ENCODE data around the gene DDOST. TPM values are rescaled to one million over a fixed set of nuclear protein-coding genes. Genes with fewer than 3 reads are reported as not detected.

DDOST gene
- total and polyA plus RNA-seq, 2 experiments from 2014 or later, result 151 to 270 TPM

DNA sequence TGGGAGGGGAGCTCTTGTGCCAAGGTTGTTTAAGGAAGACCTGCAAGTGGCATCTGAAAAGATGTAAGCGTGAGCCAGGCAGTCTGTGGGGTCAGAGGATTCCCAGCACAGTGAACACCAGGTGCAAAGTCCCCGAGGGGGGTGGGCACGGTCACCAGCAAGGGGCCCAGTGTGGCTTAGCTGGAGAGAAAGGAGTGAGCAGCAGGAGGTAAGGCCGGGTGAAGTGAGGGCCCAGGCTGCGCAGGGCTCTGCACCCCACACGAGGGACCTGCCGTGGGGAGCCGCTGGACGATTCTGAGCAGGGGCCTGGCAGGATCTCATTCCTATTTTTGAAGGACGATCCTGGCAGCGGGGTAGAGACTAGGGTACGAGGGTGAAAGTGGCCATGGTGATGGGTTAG, 4.1 kb downstream of the DDOST start:
- Histone ChIP-seq H3K9me2 (ENCODE audit: insufficient read depth) (no peaks in the 10 kb centered on the region), H3K27me3 (ENCODE audit: insufficient read depth) (no peaks in the 10 kb centered on the region), H3F3A (replicated peaks; ENCODE audit: low read depth) (0 out of 2 replicates have a peak, but pooled peaks cover 18% of the 10 kb centered on the region), H2AFZ (no peak overlapping the region), H4K20me1 (replicated peaks; ENCODE audit: insufficient read depth) (peaks cover 23% of the 10 kb centered on the region), H3K4me1 (ENCODE audit: insufficient read depth) (peaks cover 9% of the 10 kb centered on the region), H3K79me2 (replicated peaks; ENCODE audit: insufficient read depth) (peaks cover 50% of the 10 kb centered on the region), H3K36me3 (ENCODE audit: insufficient read depth) (peaks cover 23% of the 10 kb centered on the region; the same call in 1 of the 2 replicates), H3K4me3 (no peak overlapping the region), H3K27ac (ENCODE audit: low read depth) (no peak overlapping the region), H3K4me2 (no peak overlapping the region)
- ATAC-seq, result no peak
- H3K9me3 Mint-ChIP-seq, result no peaks in the 10 kb centered on the region
- H3K27ac Mint-ChIP-seq, result no peak overlapping the region
- no peak for TF ChIP-seq EZH2phosphoT487 (IDR thresholded peaks at IDR 0.05; ENCODE audit: unreplicated experiment)
- no peak for TF ChIP-seq ZNF331 (CRISPR knock-in tag; IDR thresholded peaks at IDR 0.05; ENCODE audit: low read depth)
- TF ChIP-seq, protein P1, sequence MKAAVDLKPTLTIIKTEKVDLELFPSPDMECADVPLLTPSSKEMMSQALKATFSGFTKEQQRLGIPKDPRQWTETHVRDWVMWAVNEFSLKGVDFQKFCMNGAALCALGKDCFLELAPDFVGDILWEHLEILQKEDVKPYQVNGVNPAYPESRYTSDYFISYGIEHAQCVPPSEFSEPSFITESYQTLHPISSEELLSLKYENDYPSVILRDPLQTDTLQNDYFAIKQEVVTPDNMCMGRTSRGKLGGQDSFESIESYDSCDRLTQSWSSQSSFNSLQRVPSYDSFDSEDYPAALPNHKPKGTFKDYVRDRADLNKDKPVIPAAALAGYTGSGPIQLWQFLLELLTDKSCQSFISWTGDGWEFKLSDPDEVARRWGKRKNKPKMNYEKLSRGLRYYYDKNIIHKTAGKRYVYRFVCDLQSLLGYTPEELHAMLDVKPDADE (IDR thresholded peaks at IDR 0.05), result no peak
- no peak for TF ChIP-seq JUNB (IDR thresholded peaks at IDR 0.05; ENCODE audit: unreplicated experiment)
- no peak for TF ChIP-seq EZH2 (IDR thresholded peaks at IDR 0.05; ENCODE audit: low read depth, unreplicated experiment)
- no peak for TF ChIP-seq ZNF114 (CRISPR knock-in tag; IDR thresholded peaks at IDR 0.05)
- TF ChIP-seq, protein P2, sequence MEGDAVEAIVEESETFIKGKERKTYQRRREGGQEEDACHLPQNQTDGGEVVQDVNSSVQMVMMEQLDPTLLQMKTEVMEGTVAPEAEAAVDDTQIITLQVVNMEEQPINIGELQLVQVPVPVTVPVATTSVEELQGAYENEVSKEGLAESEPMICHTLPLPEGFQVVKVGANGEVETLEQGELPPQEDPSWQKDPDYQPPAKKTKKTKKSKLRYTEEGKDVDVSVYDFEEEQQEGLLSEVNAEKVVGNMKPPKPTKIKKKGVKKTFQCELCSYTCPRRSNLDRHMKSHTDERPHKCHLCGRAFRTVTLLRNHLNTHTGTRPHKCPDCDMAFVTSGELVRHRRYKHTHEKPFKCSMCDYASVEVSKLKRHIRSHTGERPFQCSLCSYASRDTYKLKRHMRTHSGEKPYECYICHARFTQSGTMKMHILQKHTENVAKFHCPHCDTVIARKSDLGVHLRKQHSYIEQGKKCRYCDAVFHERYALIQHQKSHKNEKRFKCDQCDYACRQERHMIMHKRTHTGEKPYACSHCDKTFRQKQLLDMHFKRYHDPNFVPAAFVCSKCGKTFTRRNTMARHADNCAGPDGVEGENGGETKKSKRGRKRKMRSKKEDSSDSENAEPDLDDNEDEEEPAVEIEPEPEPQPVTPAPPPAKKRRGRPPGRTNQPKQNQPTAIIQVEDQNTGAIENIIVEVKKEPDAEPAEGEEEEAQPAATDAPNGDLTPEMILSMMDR (conservative IDR thresholded peaks at IDR 0.05; ENCODE audit: low read depth in 2 of 2), result no peak
- TF ChIP-seq, protein P3, sequence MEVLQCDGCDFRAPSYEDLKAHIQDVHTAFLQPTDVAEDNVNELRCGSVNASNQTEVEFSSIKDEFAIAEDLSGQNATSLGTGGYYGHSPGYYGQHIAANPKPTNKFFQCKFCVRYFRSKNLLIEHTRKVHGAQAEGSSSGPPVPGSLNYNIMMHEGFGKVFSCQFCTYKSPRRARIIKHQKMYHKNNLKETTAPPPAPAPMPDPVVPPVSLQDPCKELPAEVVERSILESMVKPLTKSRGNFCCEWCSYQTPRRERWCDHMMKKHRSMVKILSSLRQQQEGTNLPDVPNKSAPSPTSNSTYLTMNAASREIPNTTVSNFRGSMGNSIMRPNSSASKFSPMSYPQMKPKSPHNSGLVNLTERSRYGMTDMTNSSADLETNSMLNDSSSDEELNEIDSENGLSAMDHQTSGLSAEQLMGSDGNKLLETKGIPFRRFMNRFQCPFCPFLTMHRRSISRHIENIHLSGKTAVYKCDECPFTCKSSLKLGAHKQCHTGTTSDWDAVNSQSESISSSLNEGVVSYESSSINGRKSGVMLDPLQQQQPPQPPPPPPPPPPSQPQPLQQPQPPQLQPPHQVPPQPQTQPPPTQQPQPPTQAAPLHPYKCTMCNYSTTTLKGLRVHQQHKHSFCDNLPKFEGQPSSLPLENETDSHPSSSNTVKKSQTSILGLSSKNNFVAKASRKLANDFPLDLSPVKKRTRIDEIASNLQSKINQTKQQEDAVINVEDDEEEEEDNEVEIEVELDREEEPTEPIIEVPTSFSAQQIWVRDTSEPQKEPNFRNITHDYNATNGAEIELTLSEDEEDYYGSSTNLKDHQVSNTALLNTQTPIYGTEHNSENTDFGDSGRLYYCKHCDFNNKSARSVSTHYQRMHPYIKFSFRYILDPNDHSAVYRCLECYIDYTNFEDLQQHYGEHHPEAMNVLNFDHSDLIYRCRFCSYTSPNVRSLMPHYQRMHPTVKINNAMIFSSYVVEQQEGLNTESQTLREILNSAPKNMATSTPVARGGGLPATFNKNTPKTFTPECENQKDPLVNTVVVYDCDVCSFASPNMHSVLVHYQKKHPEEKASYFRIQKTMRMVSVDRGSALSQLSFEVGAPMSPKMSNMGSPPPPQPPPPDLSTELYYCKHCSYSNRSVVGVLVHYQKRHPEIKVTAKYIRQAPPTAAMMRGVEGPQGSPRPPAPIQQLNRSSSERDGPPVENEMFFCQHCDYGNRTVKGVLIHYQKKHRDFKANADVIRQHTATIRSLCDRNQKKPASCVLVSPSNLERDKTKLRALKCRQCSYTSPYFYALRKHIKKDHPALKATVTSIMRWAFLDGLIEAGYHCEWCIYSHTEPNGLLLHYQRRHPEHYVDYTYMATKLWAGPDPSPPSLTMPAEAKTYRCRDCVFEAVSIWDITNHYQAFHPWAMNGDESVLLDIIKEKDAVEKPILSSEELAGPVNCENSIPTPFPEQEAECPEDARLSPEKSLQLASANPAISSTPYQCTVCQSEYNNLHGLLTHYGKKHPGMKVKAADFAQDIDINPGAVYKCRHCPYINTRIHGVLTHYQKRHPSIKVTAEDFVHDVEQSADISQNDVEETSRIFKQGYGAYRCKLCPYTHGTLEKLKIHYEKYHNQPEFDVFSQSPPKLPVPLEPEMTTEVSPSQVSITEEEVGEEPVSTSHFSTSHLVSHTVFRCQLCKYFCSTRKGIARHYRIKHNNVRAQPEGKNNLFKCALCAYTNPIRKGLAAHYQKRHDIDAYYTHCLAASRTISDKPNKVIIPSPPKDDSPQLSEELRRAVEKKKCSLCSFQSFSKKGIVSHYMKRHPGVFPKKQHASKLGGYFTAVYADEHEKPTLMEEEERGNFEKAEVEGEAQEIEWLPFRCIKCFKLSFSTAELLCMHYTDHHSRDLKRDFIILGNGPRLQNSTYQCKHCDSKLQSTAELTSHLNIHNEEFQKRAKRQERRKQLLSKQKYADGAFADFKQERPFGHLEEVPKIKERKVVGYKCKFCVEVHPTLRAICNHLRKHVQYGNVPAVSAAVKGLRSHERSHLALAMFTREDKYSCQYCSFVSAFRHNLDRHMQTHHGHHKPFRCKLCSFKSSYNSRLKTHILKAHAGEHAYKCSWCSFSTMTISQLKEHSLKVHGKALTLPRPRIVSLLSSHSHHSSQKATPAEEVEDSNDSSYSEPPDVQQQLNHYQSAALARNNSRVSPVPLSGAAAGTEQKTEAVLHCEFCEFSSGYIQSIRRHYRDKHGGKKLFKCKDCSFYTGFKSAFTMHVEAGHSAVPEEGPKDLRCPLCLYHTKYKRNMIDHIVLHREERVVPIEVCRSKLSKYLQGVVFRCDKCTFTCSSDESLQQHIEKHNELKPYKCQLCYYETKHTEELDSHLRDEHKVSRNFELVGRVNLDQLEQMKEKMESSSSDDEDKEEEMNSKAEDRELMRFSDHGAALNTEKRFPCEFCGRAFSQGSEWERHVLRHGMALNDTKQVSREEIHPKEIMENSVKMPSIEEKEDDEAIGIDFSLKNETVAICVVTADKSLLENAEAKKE (CRISPR knock-in tag; IDR thresholded peaks at IDR 0.05), result no peak
- TF ChIP-seq POLR2AphosphoS5 (IDR thresholded peaks at IDR 0.05; ENCODE audit: low read depth), result no peak
- no peak for TF ChIP-seq STAT1 (IDR thresholded peaks at IDR 0.05; ENCODE audit: unreplicated experiment)
- TF ChIP-seq, protein P4, sequence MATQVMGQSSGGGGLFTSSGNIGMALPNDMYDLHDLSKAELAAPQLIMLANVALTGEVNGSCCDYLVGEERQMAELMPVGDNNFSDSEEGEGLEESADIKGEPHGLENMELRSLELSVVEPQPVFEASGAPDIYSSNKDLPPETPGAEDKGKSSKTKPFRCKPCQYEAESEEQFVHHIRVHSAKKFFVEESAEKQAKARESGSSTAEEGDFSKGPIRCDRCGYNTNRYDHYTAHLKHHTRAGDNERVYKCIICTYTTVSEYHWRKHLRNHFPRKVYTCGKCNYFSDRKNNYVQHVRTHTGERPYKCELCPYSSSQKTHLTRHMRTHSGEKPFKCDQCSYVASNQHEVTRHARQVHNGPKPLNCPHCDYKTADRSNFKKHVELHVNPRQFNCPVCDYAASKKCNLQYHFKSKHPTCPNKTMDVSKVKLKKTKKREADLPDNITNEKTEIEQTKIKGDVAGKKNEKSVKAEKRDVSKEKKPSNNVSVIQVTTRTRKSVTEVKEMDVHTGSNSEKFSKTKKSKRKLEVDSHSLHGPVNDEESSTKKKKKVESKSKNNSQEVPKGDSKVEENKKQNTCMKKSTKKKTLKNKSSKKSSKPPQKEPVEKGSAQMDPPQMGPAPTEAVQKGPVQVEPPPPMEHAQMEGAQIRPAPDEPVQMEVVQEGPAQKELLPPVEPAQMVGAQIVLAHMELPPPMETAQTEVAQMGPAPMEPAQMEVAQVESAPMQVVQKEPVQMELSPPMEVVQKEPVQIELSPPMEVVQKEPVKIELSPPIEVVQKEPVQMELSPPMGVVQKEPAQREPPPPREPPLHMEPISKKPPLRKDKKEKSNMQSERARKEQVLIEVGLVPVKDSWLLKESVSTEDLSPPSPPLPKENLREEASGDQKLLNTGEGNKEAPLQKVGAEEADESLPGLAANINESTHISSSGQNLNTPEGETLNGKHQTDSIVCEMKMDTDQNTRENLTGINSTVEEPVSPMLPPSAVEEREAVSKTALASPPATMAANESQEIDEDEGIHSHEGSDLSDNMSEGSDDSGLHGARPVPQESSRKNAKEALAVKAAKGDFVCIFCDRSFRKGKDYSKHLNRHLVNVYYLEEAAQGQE (IDR thresholded peaks at IDR 0.05; ENCODE audit: unreplicated experiment), result no peak
- TF ChIP-seq CREB1 (CRISPR knock-in tag; IDR thresholded peaks at IDR 0.05; ENCODE audit: low read depth), result no peak
- TF ChIP-seq NANOG (IDR thresholded peaks at IDR 0.05; ENCODE audit: borderline replicate concordance), result no peak
- H3K27me3 Mint-ChIP-seq (ENCODE audit: insufficient read depth, low read depth, poor library complexity), result peaks cover 11% of the 10 kb centered on the region
- H3K4me1 Mint-ChIP-seq, result peaks cover 10% of the 10 kb centered on the region
- peaks cover 73% of the 10 kb centered on the region for H3K36me3 Mint-ChIP-seq (ENCODE audit: low read depth)
- no peak for DNase-seq (ENCODE audit: low spot score)
- H3K4me3 Mint-ChIP-seq, result no peak overlapping the region

Data from GM23338 (cell line).